Activated naive CD8-positive, alpha-beta T cell treated with anti-CD3 and anti-CD28 coated beads for 36 hours (primary cell): ENCODE results near the gene WNK2. TPM values are rescaled to one million over a fixed set of nuclear protein-coding genes. Genes with fewer than 3 reads are reported as not detected.
A peak's percentile ranks its signal among the peaks of the same experiment; 100 is the strongest.

ENCODE experiments used
- DNase-seq: peaks from one replicate; pipeline ENCODE4 v3.0.0; 2021
- H3K27ac Mint-ChIP-seq: one replicate; pipeline ENCODE4 v1.8.0; 2022; ENCODE audit warnings: mild to moderate bottlenecking, moderate library complexity, mixed read lengths
- H3K27me3 Mint-ChIP-seq: one replicate; pipeline ENCODE4 v1.8.0; 2022; ENCODE audit warnings: mild to moderate bottlenecking, mixed read lengths
- H3K36me3 Mint-ChIP-seq: one replicate; pipeline ENCODE4 v1.8.0; 2021; ENCODE audit warnings: mild to moderate bottlenecking, mixed read lengths
- H3K4me1 Mint-ChIP-seq: one replicate; pipeline ENCODE4 v1.8.0; 2021; ENCODE audit warnings: mixed read lengths
- H3K4me3 Mint-ChIP-seq: one replicate; pipeline ENCODE4 v1.8.0; 2022; ENCODE audit warnings: mild to moderate bottlenecking, moderate library complexity, mixed read lengths
- H3K9me3 Mint-ChIP-seq: one replicate; pipeline ENCODE4 v1.8.0; 2022; ENCODE audit warnings: mixed read lengths
- total RNA-seq, 2 experiments: library from RNA; stranded (reverse); gene quantifications; one replicate each; pipeline ENCODE4 v1.2.3, GENCODE V29; 2021

WNK2 gene
- total RNA-seq, 2 experiments from 2014 or later, result 0.88 to 0.89 TPM

GRCh38 chr9:93209576-93210323 lies 25.8 kb downstream of the WNK2 start:
- Mint-ChIP-seq H3K27ac (no peak overlapping the region), H3K4me3 (no peak overlapping the region), H3K4me1 (peaks cover 3% of the 10 kb centered on the region), H3K36me3 (no peaks in the 10 kb centered on the region), H3K9me3 (no peaks in the 10 kb centered on the region), H3K27me3 (no peaks in the 10 kb centered on the region)
- no peak for DNase-seq

GRCh38 chr9:93210324-93210973 lies 26.5 kb downstream of the WNK2 start:
- H3K27ac Mint-ChIP-seq, result no peak overlapping the region
- no peaks in the 10 kb centered on the region for H3K4me1 Mint-ChIP-seq
- H3K9me3 Mint-ChIP-seq, result peaks cover 2% of the 10 kb centered on the region
- no peak overlapping the region for H3K4me3 Mint-ChIP-seq
- no peaks in the 10 kb centered on the region for H3K36me3 Mint-ChIP-seq
- no peak for DNase-seq
- no peaks in the 10 kb centered on the region for H3K27me3 Mint-ChIP-seq

GRCh38 chr9:93210974-93211653 lies 27.2 kb downstream of the WNK2 start:
- Mint-ChIP-seq H3K4me3 (no peak overlapping the region), H3K4me1 (no peaks in the 10 kb centered on the region), H3K9me3 (peaks cover 4% of the 10 kb centered on the region), H3K36me3 (no peaks in the 10 kb centered on the region), H3K27me3 (no peaks in the 10 kb centered on the region), H3K27ac (no peak overlapping the region)
- DNase-seq, result no peak

GRCh38 chr9:93211654-93212001 lies 27.7 kb downstream of the WNK2 start:
- no peaks in the 10 kb centered on the region for H3K27me3 Mint-ChIP-seq
- H3K4me1 Mint-ChIP-seq, result no peaks in the 10 kb centered on the region
- no peak overlapping the region for H3K27ac Mint-ChIP-seq
- no peaks in the 10 kb centered on the region for H3K36me3 Mint-ChIP-seq
- DNase-seq, result no peak
- H3K4me3 Mint-ChIP-seq, result no peak overlapping the region
- H3K9me3 Mint-ChIP-seq, result peaks cover 4% of the 10 kb centered on the region

GRCh38 chr9:93212409-93212808 lies 28.5 kb downstream of the WNK2 start:
- DNase-seq, result no peak
- no peaks in the 10 kb centered on the region for H3K27me3 Mint-ChIP-seq

GRCh38 chr9:93216073-93216365 lies 32.1 kb downstream of the WNK2 start:
- Mint-ChIP-seq H3K4me1 (no peaks in the 10 kb centered on the region), H3K9me3 (peaks cover 4% of the 10 kb centered on the region), H3K27me3 (no peaks in the 10 kb centered on the region), H3K4me3 (no peak overlapping the region), H3K27ac (no peak overlapping the region), H3K36me3 (no peaks in the 10 kb centered on the region)
- no peak for DNase-seq

More at GRCh38 chr9:93212409-93212808, 28.5 kb downstream of the WNK2 start:
- Mint-ChIP-seq H3K9me3 (peaks cover 4% of the 10 kb centered on the region), H3K27ac (no peak overlapping the region), H3K36me3 (no peaks in the 10 kb centered on the region), H3K4me1 (no peaks in the 10 kb centered on the region), H3K4me3 (no peak overlapping the region)

- peaks cover 4% of the 10 kb centered on the region for H3K9me3 Mint-ChIP-seq
- no peaks in the 10 kb centered on the region for H3K36me3 Mint-ChIP-seq
- DNase-seq, result no peak
- H3K27me3 Mint-ChIP-seq, result no peaks in the 10 kb centered on the region
- no peaks in the 10 kb centered on the region for H3K4me1 Mint-ChIP-seq
- H3K4me3 Mint-ChIP-seq, result no peak overlapping the region
- H3K27ac Mint-ChIP-seq, result no peak overlapping the region
These were observed 33.8 kb downstream of the WNK2 start for GRCh38 chr9:93217706-93218105.

- no peak for DNase-seq
- no peak overlapping the region for H3K4me3 Mint-ChIP-seq
- H3K36me3 Mint-ChIP-seq, result no peaks in the 10 kb centered on the region
- no peak overlapping the region for H3K27ac Mint-ChIP-seq
- no peaks in the 10 kb centered on the region for H3K27me3 Mint-ChIP-seq
- H3K4me1 Mint-ChIP-seq, result no peaks in the 10 kb centered on the region
- peaks cover 4% of the 10 kb centered on the region for H3K9me3 Mint-ChIP-seq
These were observed 34.2 kb downstream of the WNK2 start for GRCh38 chr9:93218161-93218560.

GRCh38 chr9:93218671-93219420 lies 34.9 kb downstream of the WNK2 start:
- peaks cover 4% of the 10 kb centered on the region for H3K9me3 Mint-ChIP-seq
- H3K36me3 Mint-ChIP-seq, result no peaks in the 10 kb centered on the region

GRCh38 chr9:93219692-93220091 lies 35.8 kb downstream of the WNK2 start:
- H3K4me3 Mint-ChIP-seq, result no peak overlapping the region
- H3K9me3 Mint-ChIP-seq, result peaks cover 4% of the 10 kb centered on the region
- H3K27me3 Mint-ChIP-seq, result no peaks in the 10 kb centered on the region
- no peaks in the 10 kb centered on the region for H3K4me1 Mint-ChIP-seq
- no peak overlapping the region for H3K27ac Mint-ChIP-seq
- DNase-seq, result no peak
- H3K36me3 Mint-ChIP-seq, result no peaks in the 10 kb centered on the region

More at GRCh38 chr9:93218671-93219420, 34.9 kb downstream of the WNK2 start:
- DNase-seq, result no peak
- H3K27me3 Mint-ChIP-seq, result no peaks in the 10 kb centered on the region
- H3K4me1 Mint-ChIP-seq, result no peaks in the 10 kb centered on the region
- H3K4me3 Mint-ChIP-seq, result no peak overlapping the region
- H3K27ac Mint-ChIP-seq, result no peak overlapping the region

GRCh38 chr9:93220627-93221026 lies 36.7 kb downstream of the WNK2 start:
- no peak for DNase-seq
- Mint-ChIP-seq H3K27me3 (no peaks in the 10 kb centered on the region), H3K4me3 (no peak overlapping the region), H3K4me1 (peaks cover 3% of the 10 kb centered on the region), H3K9me3 (peaks cover 2% of the 10 kb centered on the region), H3K36me3 (no peaks in the 10 kb centered on the region), H3K27ac (no peak overlapping the region)

- Mint-ChIP-seq H3K27me3 (no peaks in the 10 kb centered on the region), H3K4me1 (peaks cover 5% of the 10 kb centered on the region), H3K36me3 (no peaks in the 10 kb centered on the region), H3K27ac (no peak overlapping the region), H3K4me3 (no peak overlapping the region), H3K9me3 (no peaks in the 10 kb centered on the region)
- no peak for DNase-seq
These were observed 37.1 kb downstream of the WNK2 start for GRCh38 chr9:93221044-93221443.

- Mint-ChIP-seq H3K4me3 (no peak overlapping the region), H3K27ac (peak overlapping the region; percentile 62), H3K36me3 (no peaks in the 10 kb centered on the region), H3K27me3 (no peaks in the 10 kb centered on the region), H3K9me3 (no peaks in the 10 kb centered on the region), H3K4me1 (peaks cover 5% of the 10 kb centered on the region)
- DNase-seq, result no peak
These were observed 38.9 kb downstream of the WNK2 start for GRCh38 chr9:93222890-93223259.

GRCh38 chr9:93223260-93224180 lies 39.6 kb downstream of the WNK2 start:
- DNase-seq, result no peak
- H3K27me3 Mint-ChIP-seq, result no peaks in the 10 kb centered on the region
- no peaks in the 10 kb centered on the region for H3K36me3 Mint-ChIP-seq
- peaks cover 5% of the 10 kb centered on the region for H3K4me1 Mint-ChIP-seq
- no peak overlapping the region for H3K27ac Mint-ChIP-seq
- no peaks in the 10 kb centered on the region for H3K9me3 Mint-ChIP-seq
- no peak overlapping the region for H3K4me3 Mint-ChIP-seq
